Hippocampal formation (tissue), 2 donors: ENCODE measurements around the gene DOCK3.
A peak's percentile ranks its signal among the peaks of the same experiment; 100 is the strongest.
"Not testable (repeated sequence)": the region's sequence is repeated elsewhere in the genome, so short reads cannot be mapped to it uniquely, and the experiment has no call there.

Source experiments
- DNase-seq, 2 donors: peaks; one replicate each; lab custom pipeline; 2025; lab: John Stamatoyannopoulos, UW

DOCK3 gene

GRCh38 chr3:50805321-50805720 is 130.6 kb downstream of the DOCK3 start:
- DNase-seq: no peak

- DNase-seq: no peak
Measured at GRCh38 chr3:50806031-50806430, 131.3 kb downstream of the DOCK3 start.

- no peak for DNase-seq
Measured at GRCh38 chr3:50806806-50807205, 132.1 kb downstream of the DOCK3 start.

- DNase-seq: no peak
Measured at GRCh38 chr3:50807266-50807665, 132.5 kb downstream of the DOCK3 start.

- DNase-seq: no peak
Measured at GRCh38 chr3:50811893-50812292, 137.2 kb downstream of the DOCK3 start.

- DNase-seq: no peak
Measured at GRCh38 chr3:50815844-50816243, 141.1 kb downstream of the DOCK3 start.

- DNase-seq: no peak
Measured at GRCh38 chr3:50816894-50817293, 142.2 kb downstream of the DOCK3 start.

- no peak for DNase-seq
Measured at GRCh38 chr3:50817756-50818529, 143.2 kb downstream of the DOCK3 start.

GRCh38 chr3:50819882-50820281 is 145.2 kb downstream of the DOCK3 start:
- no peak for DNase-seq

- no peak for DNase-seq
Measured at GRCh38 chr3:50825841-50826240, 151.1 kb downstream of the DOCK3 start.

GRCh38 chr3:50830451-50830850 is 155.7 kb downstream of the DOCK3 start:
- peak; percentile 25 to 80 for DNase-seq

- DNase-seq: not testable (repeated sequence)
Measured at GRCh38 chr3:50831009-50831408, 156.3 kb downstream of the DOCK3 start.

GRCh38 chr3:50840983-50841489 is 166.3 kb downstream of the DOCK3 start:
- DNase-seq: no peak

GRCh38 chr3:50848308-50848707 is 173.6 kb downstream of the DOCK3 start:
- DNase-seq: no peak

- DNase-seq: no peak
Measured at GRCh38 chr3:50850639-50851511, 176.1 kb downstream of the DOCK3 start.

GRCh38 chr3:50853936-50854335 is 179.2 kb downstream of the DOCK3 start:
- no peak for DNase-seq

- DNase-seq: no peak
Measured at GRCh38 chr3:50862221-50862620, 187.5 kb downstream of the DOCK3 start.

- DNase-seq: no peak
Measured at GRCh38 chr3:50873376-50874157, 198.8 kb downstream of the DOCK3 start.

GRCh38 chr3:50874876-50875275 is 200.1 kb downstream of the DOCK3 start:
- DNase-seq: not testable (repeated sequence)

GRCh38 chr3:50876947-50877346 is 202.2 kb downstream of the DOCK3 start:
- no peak for DNase-seq

GRCh38 chr3:50882733-50883132 is 208.0 kb downstream of the DOCK3 start:
- DNase-seq: not testable (repeated sequence)

- no peak for DNase-seq
Measured at GRCh38 chr3:50883755-50884154, 209.0 kb downstream of the DOCK3 start.
